GM12872 (cell line): ENCODE measurements around the gene BNC2.

Experiments used
- TF ChIP-seq, protein P1 (sequence below): IDR thresholded peaks from 3 replicates; pipeline ENCODE4 v1.5.1; 2011; ENCODE audit warnings: low read depth, mild to moderate bottlenecking, low read length, moderate library complexity; ENCODE audit not compliant: insufficient read depth

Gene BNC2

DNA sequence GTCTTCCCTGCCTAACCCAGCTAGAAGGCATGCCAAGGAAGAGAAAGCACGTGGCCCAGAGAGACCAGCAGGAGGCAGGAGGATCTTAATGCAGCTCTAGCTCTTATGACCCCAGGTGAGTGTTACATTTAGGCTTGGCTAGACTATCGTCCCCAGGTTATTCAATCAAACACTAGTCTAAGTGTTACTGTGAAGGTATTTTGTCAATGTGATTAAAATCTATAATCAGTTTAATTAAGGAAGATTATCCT, 483.7 kb downstream of the BNC2 start:
- TF ChIP-seq, protein P1, sequence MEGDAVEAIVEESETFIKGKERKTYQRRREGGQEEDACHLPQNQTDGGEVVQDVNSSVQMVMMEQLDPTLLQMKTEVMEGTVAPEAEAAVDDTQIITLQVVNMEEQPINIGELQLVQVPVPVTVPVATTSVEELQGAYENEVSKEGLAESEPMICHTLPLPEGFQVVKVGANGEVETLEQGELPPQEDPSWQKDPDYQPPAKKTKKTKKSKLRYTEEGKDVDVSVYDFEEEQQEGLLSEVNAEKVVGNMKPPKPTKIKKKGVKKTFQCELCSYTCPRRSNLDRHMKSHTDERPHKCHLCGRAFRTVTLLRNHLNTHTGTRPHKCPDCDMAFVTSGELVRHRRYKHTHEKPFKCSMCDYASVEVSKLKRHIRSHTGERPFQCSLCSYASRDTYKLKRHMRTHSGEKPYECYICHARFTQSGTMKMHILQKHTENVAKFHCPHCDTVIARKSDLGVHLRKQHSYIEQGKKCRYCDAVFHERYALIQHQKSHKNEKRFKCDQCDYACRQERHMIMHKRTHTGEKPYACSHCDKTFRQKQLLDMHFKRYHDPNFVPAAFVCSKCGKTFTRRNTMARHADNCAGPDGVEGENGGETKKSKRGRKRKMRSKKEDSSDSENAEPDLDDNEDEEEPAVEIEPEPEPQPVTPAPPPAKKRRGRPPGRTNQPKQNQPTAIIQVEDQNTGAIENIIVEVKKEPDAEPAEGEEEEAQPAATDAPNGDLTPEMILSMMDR, result no peak

DNA sequence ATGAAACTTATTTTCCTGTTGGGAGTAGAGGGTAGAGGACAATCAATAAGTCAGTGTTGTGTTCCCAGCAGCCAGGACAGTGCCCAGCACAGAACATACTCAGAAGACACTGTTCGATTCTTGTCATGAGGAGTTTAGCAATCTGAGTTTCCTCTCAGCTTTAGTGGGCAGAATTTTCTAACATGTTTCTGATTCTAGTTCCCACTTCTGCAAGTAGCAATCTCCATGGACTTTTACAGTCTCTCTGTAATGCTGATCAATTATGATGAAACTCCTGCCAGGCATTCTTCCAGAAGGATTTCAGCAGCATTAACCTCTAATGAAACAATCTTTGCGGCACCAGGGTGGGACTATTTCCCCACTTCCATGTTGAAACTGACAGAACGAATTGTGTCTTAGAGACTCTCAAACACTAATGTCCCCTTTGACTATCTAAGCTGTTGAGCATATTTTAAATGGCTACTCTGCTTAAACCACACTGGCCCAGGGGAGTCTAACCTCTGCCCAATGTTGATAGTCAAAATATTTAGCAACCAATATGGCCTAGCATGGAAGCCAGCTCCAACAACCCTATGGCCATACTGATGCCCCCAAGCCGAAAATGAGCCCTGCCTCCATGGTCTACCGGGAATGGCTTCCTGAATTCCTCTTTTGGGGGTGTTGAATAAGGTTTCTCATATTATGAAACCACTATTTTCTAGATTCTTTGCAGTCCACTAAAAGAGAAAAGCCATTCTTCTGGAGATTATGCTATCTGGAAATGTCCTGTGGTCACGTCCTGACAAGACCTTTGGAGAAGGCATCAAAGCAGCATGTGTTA, 484.3 kb downstream of the BNC2 start:
- TF ChIP-seq, protein P1, result no peak

DNA sequence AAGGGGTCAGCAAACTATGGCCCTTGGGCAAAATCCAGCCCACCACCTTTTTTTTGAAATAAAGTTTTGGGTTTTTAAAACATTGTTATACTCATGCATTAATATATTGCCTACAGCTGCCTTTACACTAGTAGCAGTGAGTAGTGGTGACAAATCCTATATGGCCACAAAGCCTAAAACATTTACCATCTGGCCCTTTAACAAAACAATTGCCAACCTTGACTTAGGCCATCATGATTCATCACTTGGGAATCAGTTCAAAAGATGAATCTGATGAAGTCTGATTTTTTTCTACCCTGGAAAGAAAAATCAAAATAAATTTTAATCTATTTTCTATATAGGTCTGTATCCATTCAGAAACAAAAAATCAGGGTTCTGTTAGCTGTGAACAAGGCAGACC, 484.9 kb downstream of the BNC2 start:
- TF ChIP-seq, protein P1, result no peak

DNA sequence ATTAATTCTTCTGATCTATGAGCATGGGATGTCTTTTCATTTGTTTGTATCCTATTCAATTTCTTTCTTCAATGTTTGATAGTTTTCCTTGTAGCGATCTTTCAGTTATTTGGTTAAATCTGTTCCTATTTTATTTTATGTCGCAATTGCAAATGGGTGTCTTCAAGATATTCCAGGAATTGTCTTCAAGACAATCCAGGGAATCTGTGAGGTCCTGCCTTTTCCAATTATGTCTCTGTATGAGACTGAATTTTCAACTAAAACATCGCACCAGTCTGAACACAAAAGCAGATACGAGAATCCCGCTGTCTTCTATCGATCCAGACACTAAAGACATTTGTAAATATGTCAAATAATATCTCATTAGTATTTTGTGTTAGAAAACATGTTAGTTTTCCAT, 485.5 kb downstream of the BNC2 start:
- TF ChIP-seq, protein P1, result no peak

DNA sequence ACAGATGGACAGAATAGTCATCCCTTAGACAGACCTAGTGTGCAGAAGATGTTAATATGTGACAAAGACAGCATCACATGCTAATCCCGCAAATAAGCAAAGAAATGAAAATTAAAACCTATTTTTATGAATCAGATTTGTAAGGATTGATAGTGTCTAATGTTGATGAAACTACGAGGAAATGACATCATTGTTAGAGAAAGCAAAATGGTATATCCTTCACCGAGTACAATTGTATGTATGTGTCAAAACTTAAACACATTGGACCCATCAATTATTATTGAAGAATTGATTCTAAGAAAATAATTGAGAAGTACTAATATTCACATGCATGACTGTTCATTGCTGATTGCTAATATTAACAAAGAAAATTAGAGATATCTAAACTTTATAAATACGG, 493.2 kb downstream of the BNC2 start:
- TF ChIP-seq, protein P1, result no peak

DNA sequence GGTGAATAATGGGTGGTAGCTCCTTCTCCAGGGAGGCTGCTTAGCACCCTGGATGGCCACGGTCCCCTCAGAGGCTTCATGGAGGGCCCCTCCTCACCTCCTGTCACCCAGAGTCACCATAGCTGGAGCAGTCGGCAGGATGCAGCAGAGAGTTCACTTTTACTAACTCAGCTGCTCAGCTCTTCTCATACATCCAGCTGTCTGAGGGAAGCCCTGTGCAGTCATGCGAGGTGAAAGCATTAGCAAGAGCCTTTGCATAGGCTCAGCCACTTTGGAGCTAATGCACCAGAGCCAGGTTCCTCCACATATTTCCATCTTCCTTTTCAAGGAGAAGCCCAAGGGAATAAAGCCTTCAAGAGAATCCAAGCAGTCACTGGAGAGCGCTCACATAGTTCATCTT, 499.2 kb downstream of the BNC2 start:
- TF ChIP-seq, protein P1, result no peak

DNA sequence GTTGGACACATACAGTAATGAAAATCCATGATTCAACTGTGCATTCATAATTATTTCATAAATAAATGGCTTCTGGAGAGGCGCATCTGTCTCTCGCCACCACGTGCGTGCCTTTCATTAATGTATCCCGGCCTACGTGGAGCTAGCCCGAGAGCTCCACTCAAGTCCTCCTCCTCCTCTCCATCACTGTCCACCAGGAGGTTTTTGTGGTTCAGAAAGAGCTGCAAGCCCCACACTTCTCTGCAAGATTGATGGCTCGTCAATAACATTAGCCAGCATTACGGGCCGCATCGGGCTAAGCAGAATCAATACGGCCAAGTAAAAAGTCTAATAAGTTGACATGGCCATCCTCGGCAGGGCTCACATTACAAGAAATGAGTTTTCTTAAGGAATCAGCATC, 499.8 kb downstream of the BNC2 start:
- TF ChIP-seq, protein P1, result no peak

DNA sequence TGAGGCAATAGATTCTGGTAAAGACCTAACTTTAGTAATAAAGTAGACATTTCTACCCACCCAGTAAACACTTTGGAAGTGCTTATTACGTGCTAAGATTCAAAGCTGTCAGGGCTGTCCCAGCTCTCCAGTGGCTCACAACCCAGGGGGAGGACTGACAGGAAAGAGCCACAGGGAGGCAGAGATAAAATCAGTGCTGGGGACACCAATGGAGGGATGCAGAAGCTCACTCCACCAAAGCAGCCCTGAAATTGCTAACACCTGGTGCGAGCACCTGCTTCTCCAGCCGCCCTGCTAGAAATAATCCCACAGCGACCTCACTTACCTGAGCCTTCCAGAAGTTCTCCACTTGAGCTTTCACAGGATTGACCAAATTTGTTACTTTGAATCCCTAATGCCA, 501.0 kb downstream of the BNC2 start:
- TF ChIP-seq, protein P1, result no peak
